ENCODE measurements around the gene KRT76. TPM values are rescaled to one million over a fixed set of nuclear protein-coding genes. Genes with fewer than 3 reads are reported as not detected.

KRT76 gene
- total RNA-seq, 1 experiment from 2014 or later = not detected

DNA sequence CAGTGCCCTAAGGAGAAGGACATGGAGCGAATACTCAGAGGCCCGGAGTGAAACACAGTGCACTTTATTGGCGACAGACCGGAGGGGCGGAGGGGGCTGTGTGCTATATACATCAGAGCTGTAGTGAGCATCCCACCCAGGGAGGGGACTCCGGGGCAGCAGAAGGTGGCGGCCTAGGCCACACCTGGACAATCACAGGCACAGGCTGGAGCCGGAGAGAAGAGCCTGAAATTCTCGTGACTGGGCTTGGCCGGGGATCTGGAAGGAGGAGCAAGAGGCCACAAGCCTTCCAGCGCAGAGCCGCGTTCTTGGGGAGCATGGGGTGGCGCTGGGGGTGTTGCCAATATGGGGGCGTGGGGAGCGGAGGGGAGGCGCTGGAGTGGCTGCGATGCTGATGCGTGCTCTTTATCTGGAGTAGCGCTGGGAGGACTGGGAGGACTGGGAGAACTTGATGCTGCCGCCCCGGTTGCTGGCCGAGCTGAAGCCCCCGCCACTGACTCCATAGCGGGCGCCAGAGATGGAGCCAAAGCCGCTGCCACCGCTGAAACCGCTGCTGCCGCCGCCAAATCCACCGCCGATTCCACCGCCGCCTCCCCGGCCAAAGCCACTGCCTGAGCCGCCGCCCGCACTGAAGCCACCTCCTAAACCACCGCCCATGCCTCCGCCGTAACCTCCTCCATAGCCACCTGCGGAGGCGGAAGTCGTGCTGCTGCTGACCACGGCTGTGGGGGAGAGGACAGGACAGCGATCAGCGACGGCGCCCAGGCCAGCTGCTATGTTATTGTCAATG is 12.7 kb upstream of the KRT76 start:
- intact Hi-C loops (cut with micrococcal nuclease; ENCODE audit: unreplicated experiment) = no loop called here
- ChIA-PET CTCF (no interaction called here), POLR2A (no interaction called here)
- no TSS peak for BruUV-seq (replicated peaks)
- no peaks in the 10 kb centered on the region for H3K9me3 ChIP-seq
- Mint-ChIP-seq H3K4me1 (ENCODE audit: low read depth, unreplicated experiment) (no peaks in the 10 kb centered on the region), H3K27ac (ENCODE audit: unreplicated experiment) (no peak overlapping the region), H3K27me3 (ENCODE audit: insufficient read depth, unreplicated experiment) (peaks cover 7% of the 10 kb centered on the region), H3K9me3 (ENCODE audit: unreplicated experiment) (peaks cover 9% of the 10 kb centered on the region), H3K36me3 (ENCODE audit: insufficient read depth, unreplicated experiment) (no peaks in the 10 kb centered on the region), H3K4me3 (ENCODE audit: unreplicated experiment) (no peak overlapping the region)
- TF ChIP-seq, protein P1, sequence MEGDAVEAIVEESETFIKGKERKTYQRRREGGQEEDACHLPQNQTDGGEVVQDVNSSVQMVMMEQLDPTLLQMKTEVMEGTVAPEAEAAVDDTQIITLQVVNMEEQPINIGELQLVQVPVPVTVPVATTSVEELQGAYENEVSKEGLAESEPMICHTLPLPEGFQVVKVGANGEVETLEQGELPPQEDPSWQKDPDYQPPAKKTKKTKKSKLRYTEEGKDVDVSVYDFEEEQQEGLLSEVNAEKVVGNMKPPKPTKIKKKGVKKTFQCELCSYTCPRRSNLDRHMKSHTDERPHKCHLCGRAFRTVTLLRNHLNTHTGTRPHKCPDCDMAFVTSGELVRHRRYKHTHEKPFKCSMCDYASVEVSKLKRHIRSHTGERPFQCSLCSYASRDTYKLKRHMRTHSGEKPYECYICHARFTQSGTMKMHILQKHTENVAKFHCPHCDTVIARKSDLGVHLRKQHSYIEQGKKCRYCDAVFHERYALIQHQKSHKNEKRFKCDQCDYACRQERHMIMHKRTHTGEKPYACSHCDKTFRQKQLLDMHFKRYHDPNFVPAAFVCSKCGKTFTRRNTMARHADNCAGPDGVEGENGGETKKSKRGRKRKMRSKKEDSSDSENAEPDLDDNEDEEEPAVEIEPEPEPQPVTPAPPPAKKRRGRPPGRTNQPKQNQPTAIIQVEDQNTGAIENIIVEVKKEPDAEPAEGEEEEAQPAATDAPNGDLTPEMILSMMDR (IDR thresholded peaks at IDR 0.05; ENCODE audit: insufficient read depth in 1 of 2, low read depth in 1 of 2, low read length in 1 of 2, severe bottlenecking in 1 of 2, unreplicated experiment in 1 of 2) = no peak
- no peaks in the 10 kb centered on the region for H3K36me3 ChIP-seq (ENCODE audit: control insufficient read depth, insufficient read depth, low read length)
- no peaks in the 10 kb centered on the region for H3K4me1 ChIP-seq
- DNase-seq = no peak
- no peak overlapping the region for H3K4me3 ChIP-seq (ENCODE audit: low read depth, low read length)
- H3K27me3 ChIP-seq (replicated peaks; ENCODE audit: control insufficient read depth, insufficient read depth, low read length) = no peaks in the 10 kb centered on the region

DNA sequence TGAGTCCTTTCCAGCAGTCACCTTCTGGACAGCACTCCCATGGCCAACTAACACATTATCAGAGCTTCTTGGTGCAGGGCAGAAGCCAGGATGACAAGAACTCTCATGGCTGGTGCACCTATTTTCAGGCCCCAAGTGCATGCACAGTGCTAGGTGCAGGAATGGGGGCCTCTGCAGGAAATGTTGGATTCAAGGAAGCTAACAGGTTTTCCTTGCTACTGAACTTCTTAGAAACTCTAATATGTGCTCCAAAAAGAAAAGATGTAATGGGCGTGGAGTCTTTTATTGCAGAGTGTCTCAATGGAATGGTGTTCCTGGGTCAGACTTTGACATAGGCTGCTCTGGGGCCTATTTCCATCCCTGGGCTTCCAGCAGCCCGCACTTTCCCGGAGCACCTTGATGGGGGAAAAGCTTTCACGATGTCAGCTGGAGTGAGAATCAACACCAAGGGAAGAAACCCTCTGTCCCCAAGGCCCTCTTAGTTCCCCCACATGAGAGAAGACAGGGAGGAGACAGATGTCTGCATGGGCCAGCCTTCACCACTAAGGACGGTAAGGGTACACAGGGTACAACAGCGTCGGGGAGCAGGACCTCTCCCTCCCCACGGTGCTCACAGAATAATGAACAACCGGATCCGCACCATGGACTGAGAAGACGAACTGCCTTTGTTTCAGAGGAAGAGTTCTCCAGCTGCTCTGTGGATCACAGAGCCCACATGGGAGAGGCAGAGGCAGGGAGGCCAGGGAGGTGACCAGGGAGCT is 11.9 kb upstream of the KRT76 start:
- CTCF ChIA-PET = no interaction called here
- H3K27me3 ChIP-seq (replicated peaks; ENCODE audit: control insufficient read depth, insufficient read depth, low read length) = no peaks in the 10 kb centered on the region
- POLR2A ChIA-PET = no interaction called here

DNA sequence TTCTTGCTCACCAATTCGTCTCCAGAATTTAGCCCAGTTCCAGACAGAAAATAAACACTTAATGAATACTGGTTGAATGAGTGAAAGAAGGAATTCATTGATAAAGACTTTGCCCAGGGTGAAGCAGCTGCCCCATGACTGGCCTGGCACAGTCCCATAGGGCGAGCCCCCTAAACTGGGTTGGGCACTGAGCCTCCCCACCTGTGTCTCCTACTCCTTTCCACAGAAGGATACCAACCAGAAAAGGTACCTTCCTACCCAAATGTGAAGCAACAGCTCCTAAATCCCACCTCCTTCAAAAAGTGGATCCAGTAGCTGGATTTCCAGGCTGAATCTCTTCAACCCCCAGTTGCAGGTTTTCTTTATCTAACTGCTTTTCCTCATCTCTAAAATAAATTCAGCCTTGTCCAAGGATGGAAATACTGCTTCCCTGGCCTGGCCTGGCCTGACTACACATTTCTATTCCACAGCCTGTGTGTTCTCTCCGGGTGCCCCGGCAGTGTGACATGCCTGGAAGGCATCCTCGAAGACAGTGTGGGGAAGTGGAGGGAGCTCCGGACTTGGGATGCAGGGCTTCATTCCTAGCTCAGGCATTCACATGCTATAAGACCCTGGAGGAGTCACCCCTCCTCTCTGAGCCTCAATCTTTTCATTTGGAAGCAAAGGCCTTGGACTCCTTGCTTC is 11.2 kb upstream of the KRT76 start:
- POLR2A ChIA-PET = no interaction called here

More for the DNA sequence above, 11.9 kb upstream of the KRT76 start:
- H3K4me1 Mint-ChIP-seq (ENCODE audit: low read depth, unreplicated experiment) = no peaks in the 10 kb centered on the region
- no peak for DNase-seq
- Histone ChIP-seq H3K9me3 (no peaks in the 10 kb centered on the region), H3K36me3 (ENCODE audit: control insufficient read depth, insufficient read depth, low read length) (no peaks in the 10 kb centered on the region), H3K4me1 (no peaks in the 10 kb centered on the region), H3K4me3 (ENCODE audit: low read depth, low read length) (no peak overlapping the region)
- H3K9me3 Mint-ChIP-seq (ENCODE audit: unreplicated experiment) = peaks cover 9% of the 10 kb centered on the region
- intact Hi-C loops (cut with micrococcal nuclease; ENCODE audit: unreplicated experiment) = no loop called here
- TF ChIP-seq, protein P1 (IDR thresholded peaks at IDR 0.05; ENCODE audit: insufficient read depth in 1 of 2, low read depth in 1 of 2, low read length in 1 of 2, severe bottlenecking in 1 of 2, unreplicated experiment in 1 of 2) = no peak
- no peaks in the 10 kb centered on the region for H3K36me3 Mint-ChIP-seq (ENCODE audit: insufficient read depth, unreplicated experiment)
- H3K4me3 Mint-ChIP-seq (ENCODE audit: unreplicated experiment) = no peak overlapping the region
- H3K27me3 Mint-ChIP-seq (ENCODE audit: insufficient read depth, unreplicated experiment) = peaks cover 8% of the 10 kb centered on the region
- no peak overlapping the region for H3K27ac Mint-ChIP-seq (ENCODE audit: unreplicated experiment)
- BruUV-seq (replicated peaks) = no TSS peak

More for the DNA sequence above, 11.2 kb upstream of the KRT76 start:
- no peak for DNase-seq
- Mint-ChIP-seq H3K4me1 (ENCODE audit: low read depth, unreplicated experiment) (no peaks in the 10 kb centered on the region), H3K9me3 (ENCODE audit: unreplicated experiment) (peaks cover 9% of the 10 kb centered on the region), H3K4me3 (ENCODE audit: unreplicated experiment) (no peak overlapping the region), H3K27me3 (ENCODE audit: insufficient read depth, unreplicated experiment) (peaks cover 10% of the 10 kb centered on the region), H3K36me3 (ENCODE audit: insufficient read depth, unreplicated experiment) (no peaks in the 10 kb centered on the region), H3K27ac (ENCODE audit: unreplicated experiment) (no peak overlapping the region)
- H3K4me1 ChIP-seq = no peaks in the 10 kb centered on the region
- no peaks in the 10 kb centered on the region for H3K27me3 ChIP-seq (replicated peaks; ENCODE audit: control insufficient read depth, insufficient read depth, low read length)
- CTCF ChIA-PET = no interaction called here
- intact Hi-C loops (cut with micrococcal nuclease; ENCODE audit: unreplicated experiment) = no loop called here
- no peaks in the 10 kb centered on the region for H3K36me3 ChIP-seq (ENCODE audit: control insufficient read depth, insufficient read depth, low read length)
- H3K4me3 ChIP-seq (ENCODE audit: low read depth, low read length) = no peak overlapping the region
- TF ChIP-seq, protein P1 (IDR thresholded peaks at IDR 0.05; ENCODE audit: insufficient read depth in 1 of 2, low read depth in 1 of 2, low read length in 1 of 2, severe bottlenecking in 1 of 2, unreplicated experiment in 1 of 2) = no peak
- no TSS peak for BruUV-seq (replicated peaks)
- no peaks in the 10 kb centered on the region for H3K9me3 ChIP-seq

All from Caco-2 (cell line).